ENCODE measurements around the gene MSH2.

DNA sequence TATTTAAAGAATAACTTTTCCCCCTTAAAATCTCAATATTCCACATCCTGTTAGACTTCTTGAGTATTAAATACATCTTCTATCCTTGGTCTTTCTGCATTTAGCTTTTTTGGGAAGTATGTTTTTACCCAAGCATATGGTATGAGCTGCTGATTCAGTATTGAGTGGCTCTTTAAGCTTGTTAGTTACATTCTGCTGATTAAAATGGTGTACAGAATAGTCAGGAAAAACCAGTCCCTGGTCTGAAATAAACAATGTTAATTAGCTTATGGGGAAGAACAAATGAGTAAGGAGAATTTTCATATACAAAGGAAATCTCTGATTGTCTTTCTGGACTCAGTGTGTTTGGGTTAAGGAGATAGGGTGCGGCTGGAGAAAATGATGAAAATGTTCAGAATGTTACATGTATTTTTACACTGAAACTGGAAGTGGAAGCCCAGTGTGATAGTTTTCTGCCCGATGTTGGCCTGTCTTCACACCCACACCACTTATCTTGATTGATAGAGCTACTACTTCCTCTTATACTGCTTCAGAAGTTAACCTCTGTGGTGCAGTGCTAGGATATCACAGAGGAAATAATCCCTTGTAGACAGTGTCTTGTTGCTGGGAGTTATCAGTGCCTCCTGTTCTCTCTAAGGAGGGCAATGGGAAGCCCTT lies 84.0 kb downstream of the MSH2 start:
- TF ChIP-seq, protein P1, sequence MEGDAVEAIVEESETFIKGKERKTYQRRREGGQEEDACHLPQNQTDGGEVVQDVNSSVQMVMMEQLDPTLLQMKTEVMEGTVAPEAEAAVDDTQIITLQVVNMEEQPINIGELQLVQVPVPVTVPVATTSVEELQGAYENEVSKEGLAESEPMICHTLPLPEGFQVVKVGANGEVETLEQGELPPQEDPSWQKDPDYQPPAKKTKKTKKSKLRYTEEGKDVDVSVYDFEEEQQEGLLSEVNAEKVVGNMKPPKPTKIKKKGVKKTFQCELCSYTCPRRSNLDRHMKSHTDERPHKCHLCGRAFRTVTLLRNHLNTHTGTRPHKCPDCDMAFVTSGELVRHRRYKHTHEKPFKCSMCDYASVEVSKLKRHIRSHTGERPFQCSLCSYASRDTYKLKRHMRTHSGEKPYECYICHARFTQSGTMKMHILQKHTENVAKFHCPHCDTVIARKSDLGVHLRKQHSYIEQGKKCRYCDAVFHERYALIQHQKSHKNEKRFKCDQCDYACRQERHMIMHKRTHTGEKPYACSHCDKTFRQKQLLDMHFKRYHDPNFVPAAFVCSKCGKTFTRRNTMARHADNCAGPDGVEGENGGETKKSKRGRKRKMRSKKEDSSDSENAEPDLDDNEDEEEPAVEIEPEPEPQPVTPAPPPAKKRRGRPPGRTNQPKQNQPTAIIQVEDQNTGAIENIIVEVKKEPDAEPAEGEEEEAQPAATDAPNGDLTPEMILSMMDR (IDR thresholded peaks at IDR 0.05) = no peak
- TF ChIP-seq POLR2AphosphoS5 (IDR thresholded peaks at IDR 0.05) (no peak), EP300 (IDR thresholded peaks at IDR 0.05) (no peak)
